ENCODE data around the gene PC. TPM values are rescaled to one million over a fixed set of nuclear protein-coding genes. Genes with fewer than 3 reads are reported as not detected.
A peak's percentile ranks its signal among the peaks of the same experiment; 100 is the strongest.
"Not testable (repeated sequence)": the region's sequence is repeated elsewhere in the genome, so short reads cannot be mapped to it uniquely, and the experiment has no call there.

Gene PC, protein sequence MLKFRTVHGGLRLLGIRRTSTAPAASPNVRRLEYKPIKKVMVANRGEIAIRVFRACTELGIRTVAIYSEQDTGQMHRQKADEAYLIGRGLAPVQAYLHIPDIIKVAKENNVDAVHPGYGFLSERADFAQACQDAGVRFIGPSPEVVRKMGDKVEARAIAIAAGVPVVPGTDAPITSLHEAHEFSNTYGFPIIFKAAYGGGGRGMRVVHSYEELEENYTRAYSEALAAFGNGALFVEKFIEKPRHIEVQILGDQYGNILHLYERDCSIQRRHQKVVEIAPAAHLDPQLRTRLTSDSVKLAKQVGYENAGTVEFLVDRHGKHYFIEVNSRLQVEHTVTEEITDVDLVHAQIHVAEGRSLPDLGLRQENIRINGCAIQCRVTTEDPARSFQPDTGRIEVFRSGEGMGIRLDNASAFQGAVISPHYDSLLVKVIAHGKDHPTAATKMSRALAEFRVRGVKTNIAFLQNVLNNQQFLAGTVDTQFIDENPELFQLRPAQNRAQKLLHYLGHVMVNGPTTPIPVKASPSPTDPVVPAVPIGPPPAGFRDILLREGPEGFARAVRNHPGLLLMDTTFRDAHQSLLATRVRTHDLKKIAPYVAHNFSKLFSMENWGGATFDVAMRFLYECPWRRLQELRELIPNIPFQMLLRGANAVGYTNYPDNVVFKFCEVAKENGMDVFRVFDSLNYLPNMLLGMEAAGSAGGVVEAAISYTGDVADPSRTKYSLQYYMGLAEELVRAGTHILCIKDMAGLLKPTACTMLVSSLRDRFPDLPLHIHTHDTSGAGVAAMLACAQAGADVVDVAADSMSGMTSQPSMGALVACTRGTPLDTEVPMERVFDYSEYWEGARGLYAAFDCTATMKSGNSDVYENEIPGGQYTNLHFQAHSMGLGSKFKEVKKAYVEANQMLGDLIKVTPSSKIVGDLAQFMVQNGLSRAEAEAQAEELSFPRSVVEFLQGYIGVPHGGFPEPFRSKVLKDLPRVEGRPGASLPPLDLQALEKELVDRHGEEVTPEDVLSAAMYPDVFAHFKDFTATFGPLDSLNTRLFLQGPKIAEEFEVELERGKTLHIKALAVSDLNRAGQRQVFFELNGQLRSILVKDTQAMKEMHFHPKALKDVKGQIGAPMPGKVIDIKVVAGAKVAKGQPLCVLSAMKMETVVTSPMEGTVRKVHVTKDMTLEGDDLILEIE
- total RNA-seq (2014; rRNA removed; shearing (Covaris generic)) = 19.2 and 37.1 TPM in 2 replicates

- DNase-seq (ENCODE audit: low read depth) = peak; percentile 100
These were observed at the start of gene PC for GRCh38 chr11:66958232-66958955. PC (minus strand) TSS chr11:66958383; CDS start chr11:66872159, 86,224 bp downstream.

GRCh38 chr11:67007126-67007525, 48.9 kb upstream of the PC start:
- no peak for DNase-seq (ENCODE audit: low read depth)

DNA sequence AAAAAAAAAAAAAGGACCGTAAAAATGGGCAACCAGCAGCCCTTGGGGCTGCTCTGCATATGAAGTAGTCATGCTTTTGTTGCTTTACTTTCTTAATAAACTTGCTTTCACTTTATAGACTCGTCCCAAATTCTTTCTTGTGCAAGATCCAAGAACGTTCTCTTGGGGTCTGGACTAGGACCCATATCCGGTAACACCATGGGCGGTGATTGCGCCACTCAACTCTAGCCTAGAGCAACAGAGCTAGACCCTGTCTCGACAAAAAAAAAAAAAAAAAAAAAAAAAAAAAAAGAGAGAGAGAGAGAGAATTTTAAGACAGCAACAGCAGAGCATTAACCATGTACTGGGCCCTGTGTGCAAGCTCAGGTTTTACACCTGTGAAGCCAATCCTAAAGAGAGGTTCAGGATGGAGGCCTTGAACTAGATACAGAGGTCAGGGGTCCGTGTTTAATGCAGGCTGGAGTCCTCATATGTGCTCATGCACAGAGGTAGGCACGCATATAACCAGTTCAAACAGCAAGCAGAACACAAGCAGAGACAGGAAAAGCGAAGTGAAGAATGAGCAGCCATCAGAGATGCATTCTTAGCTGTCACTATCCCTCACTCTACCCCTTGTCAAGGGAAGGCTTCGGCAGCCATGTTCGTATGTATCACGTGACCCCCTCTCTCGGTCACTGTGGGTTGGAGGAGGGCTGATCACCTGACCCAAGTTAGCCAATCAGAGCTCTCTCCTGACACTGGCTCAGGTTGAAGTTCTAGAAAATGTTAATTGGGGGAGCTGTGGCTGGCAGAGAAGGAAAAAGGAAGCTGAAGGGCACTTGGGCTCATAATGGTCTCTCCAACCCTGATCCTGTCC, 48.1 kb upstream of the PC start:
- DNase-seq (ENCODE audit: low read depth) = peak; percentile 48

- not testable (repeated sequence) for DNase-seq (ENCODE audit: low read depth)
These were observed 47.0 kb upstream of the PC start for GRCh38 chr11:67005200-67005599.

DNA sequence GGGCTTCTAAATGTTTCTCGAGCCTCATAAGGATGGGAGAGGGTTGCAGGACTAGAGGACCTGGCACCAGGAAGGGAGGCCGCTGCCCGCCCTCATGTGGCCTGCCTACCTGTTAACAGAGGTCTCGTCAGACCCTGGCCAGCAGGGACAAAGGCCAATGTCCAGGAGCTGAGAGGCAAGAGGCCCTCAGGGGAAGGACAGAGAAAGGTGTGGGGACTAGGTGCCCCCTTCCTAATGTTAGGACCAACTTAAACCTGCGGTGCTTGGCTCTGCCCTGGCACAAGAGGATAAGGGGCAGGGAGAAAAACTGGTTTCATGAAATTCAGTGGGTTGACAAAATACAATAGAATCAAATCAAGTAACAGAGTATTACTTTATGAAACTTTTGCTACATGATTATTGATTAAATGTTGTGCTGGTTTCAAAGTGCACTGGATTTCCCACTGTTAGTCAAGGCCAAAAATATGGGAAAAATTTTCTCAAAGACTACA, 44.8 kb upstream of the PC start:
- no peak for DNase-seq (ENCODE audit: low read depth)

- no peak for DNase-seq (ENCODE audit: low read depth)
These were observed 44.2 kb upstream of the PC start for GRCh38 chr11:67002297-67002913.

GRCh38 chr11:67001332-67001731, 43.1 kb upstream of the PC start:
- no peak for DNase-seq (ENCODE audit: low read depth)

DNA sequence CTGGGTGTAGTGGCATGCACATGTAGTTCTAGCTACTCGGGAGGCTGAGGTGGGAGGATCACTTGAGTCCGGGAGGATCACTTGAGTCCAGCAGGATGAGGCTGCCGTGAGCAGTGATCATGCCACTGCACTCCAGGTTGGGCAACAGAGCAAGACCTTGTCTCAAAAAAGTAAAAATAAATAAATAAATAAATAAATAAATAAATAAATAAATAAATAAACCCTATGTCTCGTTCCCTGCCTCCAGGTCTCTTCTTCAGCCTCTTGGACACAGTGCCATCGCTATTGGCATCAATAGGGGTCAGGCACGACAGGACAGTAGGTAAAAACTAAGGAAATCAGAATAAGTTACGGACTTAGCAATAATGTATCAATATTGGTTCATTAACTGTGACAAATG, 41.4 kb upstream of the PC start:
- DNase-seq (ENCODE audit: low read depth) = no peak

DNA sequence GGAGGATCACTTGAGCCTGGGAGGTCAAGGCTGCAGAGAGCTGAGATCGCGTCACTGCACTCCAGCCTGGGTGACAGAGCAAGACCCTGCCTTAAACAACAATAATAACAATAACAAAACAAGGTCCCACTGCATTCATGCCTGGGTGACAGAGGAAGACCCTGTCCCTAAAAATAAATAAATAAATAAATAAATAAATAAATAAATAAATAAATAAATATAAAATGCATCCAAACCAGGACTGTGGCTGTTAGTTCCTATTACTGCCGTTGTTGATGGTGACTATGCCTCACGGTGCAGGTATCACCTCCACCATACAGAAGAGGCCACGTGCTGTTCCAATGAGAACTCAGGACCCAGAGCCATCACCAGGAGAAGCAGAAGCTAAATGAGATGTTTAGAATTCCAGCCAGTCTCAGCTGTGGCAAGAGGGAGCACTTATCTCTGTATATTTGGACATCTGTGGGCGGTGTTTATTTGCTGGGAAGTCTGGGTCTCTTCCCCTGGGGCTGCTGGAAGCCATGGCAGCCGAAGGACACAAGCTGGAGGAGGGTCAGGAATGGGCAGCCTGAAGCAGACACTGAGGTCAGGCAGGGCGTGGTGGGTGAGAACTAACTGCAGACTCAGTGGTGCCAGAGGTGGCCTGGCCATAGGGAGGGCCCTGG, 38.6 kb upstream of the PC start:
- DNase-seq (ENCODE audit: low read depth) = peak; percentile 48

DNA sequence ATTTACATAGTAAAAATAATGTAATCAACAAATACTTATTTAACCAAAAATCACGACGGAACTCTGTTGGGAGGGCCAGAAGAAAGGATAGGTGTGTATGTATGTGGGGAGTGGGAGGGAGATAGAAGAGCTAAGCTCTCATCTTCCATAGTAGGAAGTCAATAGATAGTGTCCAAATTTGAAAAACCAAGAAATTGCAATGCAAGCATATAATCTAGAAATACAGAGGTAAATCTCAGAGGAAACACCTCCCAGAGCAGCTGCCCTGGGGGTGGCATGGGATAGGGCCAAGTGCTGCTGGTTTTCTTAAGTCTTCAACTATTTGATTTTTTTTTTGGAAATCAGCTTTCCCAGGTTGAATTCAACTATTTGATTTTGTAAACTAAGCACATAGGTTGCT, 33.9 kb upstream of the PC start:
- DNase-seq (ENCODE audit: low read depth) = no peak

- DNase-seq (ENCODE audit: low read depth) = not testable (repeated sequence)
These were observed 31.2 kb upstream of the PC start for GRCh38 chr11:66989360-66989759.

DNA sequence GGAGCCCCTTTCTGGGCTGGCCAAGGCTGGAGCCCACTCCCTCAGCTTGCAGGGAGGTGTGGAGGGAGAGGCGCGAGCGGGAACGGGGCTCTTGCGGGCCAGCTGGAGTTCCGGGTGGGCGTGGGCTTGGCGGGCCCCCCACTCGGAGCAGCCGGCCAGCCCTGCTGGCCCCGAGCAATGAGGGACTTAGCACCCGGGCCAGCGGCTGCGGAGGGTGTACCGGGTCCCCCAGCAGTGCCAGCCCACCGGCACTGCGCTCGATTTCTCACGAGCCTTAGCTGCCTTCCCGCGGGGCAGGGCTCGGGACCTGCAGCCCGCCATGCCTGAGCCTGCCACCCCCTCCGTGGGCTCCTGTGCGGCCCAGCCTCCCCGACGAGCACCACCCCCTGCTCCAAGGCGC, 30.6 kb upstream of the PC start:
- DNase-seq (ENCODE audit: low read depth) = not testable (repeated sequence)

DNA sequence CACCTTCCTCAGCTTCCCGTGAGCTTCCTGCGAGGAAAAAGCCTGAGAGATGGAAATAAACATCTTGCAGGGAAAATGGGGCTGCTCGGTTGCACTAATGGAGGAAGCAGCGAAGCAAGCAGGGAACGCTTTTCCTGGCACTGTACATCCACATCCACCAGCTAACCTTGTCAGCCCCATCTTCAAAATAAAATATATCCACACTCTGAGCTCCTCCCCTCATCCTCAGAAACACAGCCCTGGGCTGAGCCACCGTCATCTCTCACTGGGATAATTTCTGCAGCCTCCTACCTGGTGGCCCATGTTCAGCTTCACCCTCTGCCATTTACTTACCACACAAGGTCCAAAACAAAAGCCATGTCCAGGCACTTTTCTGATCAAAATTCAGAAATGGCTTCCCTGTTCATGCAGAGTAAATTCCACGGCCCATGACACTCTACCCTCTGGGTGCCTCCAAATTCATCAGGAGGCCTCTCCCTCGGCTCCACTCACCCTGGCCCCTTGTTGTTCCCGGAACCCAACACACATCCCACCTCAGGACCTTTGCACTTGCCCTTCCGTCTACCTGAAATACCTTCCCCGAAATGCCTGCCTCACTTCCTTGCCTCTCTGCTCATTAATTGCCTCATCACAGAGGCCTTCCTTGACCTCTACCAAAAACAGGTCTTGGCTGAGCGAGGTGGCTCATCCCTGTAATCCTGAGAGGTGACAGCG, 29.9 kb upstream of the PC start:
- DNase-seq (ENCODE audit: low read depth) = no peak

- DNase-seq (ENCODE audit: low read depth) = no peak
These were observed 29.0 kb upstream of the PC start for GRCh38 chr11:66987158-66987620.

DNA sequence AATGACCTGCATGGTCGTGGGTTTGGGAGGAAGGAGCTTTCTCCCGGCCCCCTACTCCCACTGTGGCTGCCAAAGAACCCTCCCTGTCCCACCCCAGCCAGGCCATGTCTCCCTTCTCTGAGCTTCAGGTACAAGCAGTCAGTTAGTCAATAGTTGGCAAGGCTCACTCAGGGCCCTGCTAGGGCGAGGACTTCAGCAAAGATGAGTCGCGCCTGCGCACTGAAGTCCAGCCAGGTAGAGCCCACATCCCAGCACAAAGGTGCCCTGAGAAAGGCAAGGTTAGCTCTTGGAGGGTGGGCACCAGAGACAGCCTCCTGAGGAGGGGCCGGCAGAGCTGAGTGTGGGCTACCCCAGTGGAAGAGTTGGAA, 28.0 kb upstream of the PC start:
- DNase-seq (ENCODE audit: low read depth) = no peak

DNA sequence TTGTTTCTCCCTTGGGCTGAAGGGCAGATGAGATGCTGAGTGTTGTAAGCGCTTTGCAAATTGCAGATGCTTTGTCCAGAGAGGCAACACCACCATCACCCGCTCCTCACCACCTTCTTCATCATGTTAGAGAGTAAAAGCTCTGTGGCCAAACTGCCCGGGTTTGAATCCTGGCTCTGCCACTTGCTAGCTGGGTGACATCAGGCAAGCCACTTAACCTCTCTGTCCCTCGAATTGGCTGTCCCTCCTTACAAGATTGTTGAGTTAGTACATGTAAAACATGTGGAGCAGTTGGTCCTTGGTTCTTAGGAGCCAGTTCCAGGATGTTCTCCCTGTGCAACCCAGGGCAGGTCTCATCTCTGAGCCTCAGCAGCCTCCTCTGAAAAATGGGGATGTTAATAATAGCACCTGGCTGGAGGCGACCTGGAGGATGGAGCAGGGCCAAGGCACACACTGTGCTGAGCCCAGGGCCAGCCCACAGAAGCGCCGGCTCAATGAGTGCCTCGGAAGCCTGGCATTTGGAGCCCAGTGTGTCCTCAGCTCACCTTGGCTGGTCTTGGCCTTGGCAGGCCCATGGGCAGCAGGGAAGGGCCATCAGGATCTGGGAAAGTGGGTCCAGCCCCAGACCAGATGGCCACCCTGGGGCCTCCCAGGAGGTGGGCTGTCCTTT, 27.5 kb upstream of the PC start:
- no peak for DNase-seq (ENCODE audit: low read depth)

DNA sequence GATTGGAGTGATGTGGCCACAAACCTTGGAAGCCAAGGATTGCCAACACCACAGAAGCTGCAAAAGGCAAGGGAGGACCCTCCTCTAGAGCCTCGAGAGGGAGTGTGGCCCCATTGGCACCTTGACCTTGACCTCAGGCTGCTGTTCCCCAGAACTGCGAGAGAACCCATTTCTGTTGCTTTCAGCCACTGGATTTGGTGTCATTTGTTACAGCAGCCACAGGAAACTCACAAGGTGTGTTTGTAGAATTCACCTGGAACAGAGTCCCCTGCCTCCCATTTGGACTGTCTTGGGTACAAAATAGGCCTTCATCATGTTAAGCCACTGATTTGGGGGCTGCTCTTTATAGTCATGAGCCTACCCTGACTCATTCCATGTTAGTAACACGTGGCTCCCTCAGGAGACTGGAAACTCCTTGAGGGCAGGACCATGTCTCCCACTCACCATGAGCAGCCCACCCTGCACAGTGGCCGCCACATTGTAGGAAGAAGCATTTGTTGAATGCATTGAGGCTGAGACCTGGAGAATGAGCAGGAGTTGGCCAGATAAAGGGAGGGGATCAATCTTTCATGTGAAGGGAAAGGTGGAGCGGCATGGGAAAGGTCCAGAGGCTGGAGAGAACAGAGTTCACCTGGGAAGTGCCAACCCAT, 25.2 kb upstream of the PC start:
- DNase-seq (ENCODE audit: low read depth) = no peak
